GM19397 (cell line): ENCODE measurements around the gene MICA.
"Not testable (repeated sequence)": the region's sequence is repeated elsewhere in the genome, so short reads cannot be mapped to it uniquely, and the experiment has no call there.

Experiments
- ATAC-seq: cut with Tn5 transposase; IDR thresholded peaks from one replicate; pipeline ENCODE4 v1.9.1; 2021; ENCODE audit warnings: mild to moderate bottlenecking, moderate library complexity; ENCODE audit not compliant: unreplicated experiment

The MICA gene

GRCh38 chr6:31381666-31382065 lies 21.7 kb upstream of the MICA start:
- no peak for ATAC-seq

DNA sequence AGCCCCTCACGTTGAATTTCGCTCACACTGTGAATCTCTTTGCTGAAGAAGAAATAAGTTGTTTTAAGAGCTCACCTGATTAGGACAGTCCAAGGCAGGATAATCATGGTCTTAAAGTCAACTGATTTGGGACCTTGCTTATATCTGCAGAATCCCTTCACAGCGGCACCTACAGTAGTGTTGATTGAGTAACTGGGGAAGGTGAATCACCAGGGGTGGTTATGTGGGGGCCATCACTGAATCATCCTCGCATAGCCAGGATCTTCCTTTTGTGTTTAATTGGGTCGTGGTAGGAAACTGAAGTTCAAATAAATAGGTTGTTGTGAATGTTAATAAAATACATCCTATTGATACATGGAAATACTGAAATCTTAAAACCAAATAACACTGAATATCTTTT lies 20.2 kb upstream of the MICA start:
- ATAC-seq, result no peak

- ATAC-seq, result no peak
Measured at GRCh38 chr6:31385041-31385440, 18.4 kb upstream of the MICA start.

DNA sequence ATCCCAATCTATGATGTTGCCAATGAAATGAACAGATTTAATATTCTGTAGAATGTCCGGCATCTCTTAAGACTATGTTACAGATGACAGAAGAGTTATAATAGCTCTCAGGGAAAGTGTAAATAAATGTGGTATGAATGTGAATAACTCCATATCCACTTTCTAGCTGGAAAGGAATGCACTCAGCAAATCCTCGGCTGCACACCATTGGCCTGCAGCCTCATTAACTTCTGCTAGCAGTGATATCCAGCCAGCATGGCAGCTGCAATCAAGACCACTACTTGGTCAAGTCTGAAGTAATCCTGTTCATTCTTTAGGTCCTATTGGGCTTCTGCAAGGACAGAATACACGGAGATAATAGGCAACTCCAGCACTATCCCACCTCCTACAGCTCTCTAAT lies 17.3 kb upstream of the MICA start:
- ATAC-seq, result no peak

DNA sequence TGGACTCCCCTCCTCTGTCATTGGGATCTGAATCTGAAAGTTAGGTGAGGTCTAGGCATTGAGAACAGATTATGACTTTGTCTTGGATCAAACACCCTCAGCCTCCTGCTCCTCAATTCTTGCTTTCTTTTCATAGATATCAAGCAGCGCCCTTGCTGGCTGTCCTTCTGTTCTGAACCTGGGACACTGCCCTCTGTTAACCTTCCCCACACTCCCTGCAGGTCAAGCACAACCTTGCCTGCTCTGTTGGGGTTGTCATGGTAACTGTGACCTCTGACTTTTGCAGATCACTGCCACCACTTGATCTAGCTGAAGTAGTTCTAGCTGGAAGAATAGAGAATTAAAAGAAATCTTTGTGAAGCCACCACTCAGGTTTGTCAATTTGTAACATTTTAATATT lies 16.4 kb upstream of the MICA start:
- no peak for ATAC-seq

DNA sequence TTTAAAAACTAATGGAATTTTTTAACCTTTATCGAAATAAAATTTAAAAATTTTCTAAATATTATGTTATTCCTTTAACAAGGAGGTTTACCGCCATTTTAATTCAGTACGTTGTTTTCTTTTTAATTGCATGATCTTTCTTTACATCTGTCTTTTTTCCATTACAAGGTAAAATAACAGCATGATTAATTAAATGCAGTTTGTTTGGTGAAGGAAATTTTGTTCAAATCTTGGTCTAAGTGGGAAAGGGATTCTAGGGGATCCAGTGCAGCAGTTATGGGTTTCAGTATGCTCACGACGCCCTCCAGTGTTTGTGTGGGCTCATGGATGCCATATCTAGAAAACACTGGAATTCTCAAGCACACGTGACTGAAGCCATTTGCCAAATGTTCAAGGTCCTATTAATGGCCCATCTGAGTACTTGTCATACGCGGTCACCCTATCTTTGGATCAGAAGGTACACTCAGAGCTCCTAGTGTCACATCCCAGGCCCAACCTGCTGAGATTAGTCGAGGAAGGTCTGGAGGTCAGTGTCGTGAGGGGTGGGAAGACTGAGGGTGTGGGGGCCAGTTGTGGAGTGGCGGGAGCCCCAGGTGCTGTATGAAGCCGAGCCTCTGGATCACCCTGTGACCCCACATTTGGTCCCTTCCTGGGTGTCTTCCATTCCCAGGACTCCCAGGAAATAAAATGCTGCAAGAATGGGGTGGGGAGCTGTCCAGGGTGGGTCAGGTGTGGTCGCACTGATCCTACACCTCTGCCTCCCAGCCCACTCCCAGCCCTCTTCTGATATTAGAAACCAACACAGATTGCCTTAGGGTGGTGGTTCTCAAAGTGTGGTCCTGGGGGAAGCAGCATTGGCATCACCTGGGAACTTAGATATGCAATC lies 14.2 kb upstream of the MICA start:
- ATAC-seq, result not testable (repeated sequence)

GRCh38 chr6:31389802-31390132 lies 13.6 kb upstream of the MICA start:
- ATAC-seq, result not testable (repeated sequence)

DNA sequence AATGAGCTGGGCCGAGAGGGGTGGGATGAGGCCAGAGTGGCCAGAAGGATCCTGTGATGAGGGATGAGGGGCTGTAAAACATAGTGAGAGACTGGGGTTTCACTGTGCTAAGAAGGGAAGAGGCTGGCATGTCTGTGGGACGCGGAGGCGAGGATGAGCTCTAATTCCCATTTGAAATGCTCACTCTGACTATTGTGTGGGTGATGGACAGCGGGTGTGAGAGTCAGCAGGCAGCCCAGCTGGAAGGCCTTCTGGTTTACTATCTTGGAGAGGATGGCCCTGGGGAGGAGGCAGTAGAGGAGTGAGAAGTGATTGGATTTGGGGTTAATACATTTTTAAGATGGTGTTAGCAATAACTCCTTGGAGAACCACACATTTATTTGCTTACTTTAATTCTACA lies 9.5 kb upstream of the MICA start:
- ATAC-seq, result no peak

GRCh38 chr6:31394381-31394780 lies 9.0 kb upstream of the MICA start:
- no peak for ATAC-seq

DNA sequence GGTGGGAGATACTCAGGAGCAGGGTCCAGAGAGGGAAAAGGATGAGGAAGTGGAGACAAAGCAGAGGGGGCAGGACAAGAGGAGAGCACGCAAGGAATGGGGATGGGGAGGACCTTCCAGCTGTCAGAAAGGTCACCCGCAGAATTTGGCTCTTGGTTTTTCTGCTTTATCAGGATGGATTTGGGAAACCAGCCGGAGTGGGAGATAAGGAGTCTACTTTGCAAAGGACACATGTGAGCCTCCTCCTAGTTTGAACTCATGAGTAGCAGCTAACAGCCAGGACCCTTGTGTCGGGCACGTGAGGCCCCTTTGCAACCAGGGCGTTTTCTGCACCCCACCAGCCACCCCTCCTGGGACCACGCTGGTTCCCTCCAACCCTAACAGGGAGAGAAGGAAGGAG lies 7.6 kb upstream of the MICA start:
- no peak for ATAC-seq

- no peak for ATAC-seq
Measured at GRCh38 chr6:31396422-31397152, 6.8 kb upstream of the MICA start.

GRCh38 chr6:31397153-31397499 lies 6.3 kb upstream of the MICA start:
- ATAC-seq, result not testable (repeated sequence)

- ATAC-seq, result no peak
Measured at GRCh38 chr6:31397901-31398525, 5.4 kb upstream of the MICA start.

DNA sequence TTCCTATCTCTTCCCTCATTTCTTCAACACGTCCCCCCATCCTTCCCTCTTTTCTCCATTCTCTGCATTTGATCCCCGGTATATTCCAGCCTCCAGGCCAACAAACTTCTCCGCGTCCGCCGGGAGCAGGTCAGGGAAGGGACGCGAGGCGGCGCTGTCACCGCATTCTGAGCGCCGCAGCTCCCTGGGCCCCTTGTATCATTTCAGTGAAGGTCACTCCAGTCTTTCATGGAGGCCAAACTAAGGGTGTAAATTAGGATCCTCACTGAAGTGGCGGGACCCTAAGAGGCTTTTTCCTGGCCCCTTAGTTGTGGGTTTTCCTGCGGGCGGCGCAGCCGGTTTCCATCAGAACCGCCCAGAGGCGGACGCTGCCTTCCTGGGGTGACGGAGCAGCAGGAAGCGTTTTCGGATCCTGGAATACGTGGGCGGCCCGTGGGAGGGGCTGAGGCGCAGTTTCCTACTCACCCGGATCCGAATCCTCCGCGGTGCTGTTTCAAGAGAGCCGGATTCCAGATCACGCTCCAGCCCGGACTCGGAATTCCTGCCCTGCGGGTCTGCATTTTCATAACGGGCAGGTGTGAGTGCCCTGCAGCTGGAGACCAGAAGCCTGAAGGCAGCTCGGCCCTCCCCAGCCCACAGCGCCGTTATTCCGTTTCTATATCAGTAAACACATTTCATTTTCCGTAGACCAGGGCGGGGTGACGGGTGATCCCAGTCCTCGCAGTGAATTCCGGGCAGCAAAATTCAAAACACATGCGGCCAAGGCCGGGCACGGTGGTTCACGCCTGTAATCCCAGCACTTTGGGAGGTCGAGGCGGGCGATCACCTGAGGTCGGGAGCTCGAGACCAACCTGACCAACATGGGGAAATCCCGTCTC lies 3.6 kb upstream of the MICA start:
- ATAC-seq, result no peak

GRCh38 chr6:31400467-31401289 lies 2.7 kb upstream of the MICA start:
- ATAC-seq, result peak; percentile 45

GRCh38 chr6:31401403-31401802 lies 2.0 kb upstream of the MICA start:
- ATAC-seq, result no peak

GRCh38 chr6:31402324-31403282 lies 792 bp upstream of the MICA start:
- no peak for ATAC-seq

DNA sequence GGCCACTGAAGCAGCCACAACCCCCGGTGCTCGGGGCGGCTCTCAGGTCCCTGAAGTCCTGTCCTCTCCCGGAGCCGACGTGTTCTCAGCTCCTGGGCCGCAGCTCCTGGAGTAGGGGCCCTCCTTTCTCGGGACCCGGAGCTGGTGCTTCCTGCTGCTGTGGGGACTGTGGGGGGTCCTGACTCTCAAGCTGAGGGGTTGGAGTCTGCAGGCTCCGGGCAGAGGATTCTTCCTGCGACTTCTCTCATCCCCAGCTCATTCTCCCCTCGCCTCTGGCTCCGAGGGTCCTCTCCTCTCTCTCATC lies 618 bp downstream of the MICA start:
- not testable (repeated sequence) for ATAC-seq

- ATAC-seq, result no peak
Measured at GRCh38 chr6:31405996-31406395, 2.6 kb downstream of the MICA start.
